GM23338 (cell line): Measurements from ENCODE around the gene TCP11L1. TPM values are rescaled to one million over a fixed set of nuclear protein-coding genes. Genes with fewer than 3 reads are reported as not detected.

Experiments used
- ATAC-seq: fragments of 200-7000 bp; cut with Tn5 transposase; 3 replicates; pipeline ENCODE4 v1.9.1; 2020
- DNase-seq: peaks from one replicate; pipeline ENCODE4 v3.0.0-alpha.2; 2015; ENCODE audit warnings: low spot score
- H2AFZ ChIP-seq: fragments of 200-600 bp; sonication (generic); 2 replicates; pipeline ENCODE4 v1.8.0; 2016; ENCODE audit warnings: antibody characterized with exemption, mild to moderate bottlenecking, moderate library complexity
- H3F3A ChIP-seq: fragments of 200-600 bp; sonication (generic); replicated peaks from 2 replicates; pipeline ENCODE4 v1.8.0; 2017; ENCODE audit warnings: antibody characterized with exemption, mixed run types, low read depth
- H3K27ac ChIP-seq: fragments of 200-600 bp; sonication (generic); 2 replicates; pipeline ENCODE4 v1.6.1; 2016; ENCODE audit warnings: low read depth
- H3K27me3 ChIP-seq: fragments of 200-600 bp; sonication (generic); 2 replicates; pipeline ENCODE4 v1.8.0; 2016; ENCODE audit warnings: mild to moderate bottlenecking, mixed run types, moderate library complexity; ENCODE audit not compliant: insufficient read depth
- H3K36me3 ChIP-seq: fragments of 200-600 bp; sonication (generic); 2 replicates; pipeline ENCODE4 v1.8.0; 2016; ENCODE audit warnings: mild to moderate bottlenecking; ENCODE audit not compliant: insufficient read depth
- H3K4me1 ChIP-seq: fragments of 200-600 bp; sonication (generic); 2 replicates; pipeline ENCODE4 v1.8.0; 2016; ENCODE audit warnings: mild to moderate bottlenecking, moderate library complexity; ENCODE audit not compliant: insufficient read depth
- H3K4me2 ChIP-seq: fragments of 200-600 bp; sonication (generic); 2 replicates; pipeline ENCODE4 v1.7.1; 2017; ENCODE audit warnings: mixed run types
- H3K4me3 ChIP-seq: fragments of 200-600 bp; sonication (generic); 2 replicates; pipeline ENCODE4 v1.6.1; 2016; ENCODE audit warnings: mixed run types
- H3K79me2 ChIP-seq: fragments of 200-600 bp; sonication (generic); replicated peaks from 2 replicates; pipeline ENCODE4 v1.8.0; 2017; ENCODE audit warnings: mild to moderate bottlenecking; ENCODE audit not compliant: insufficient read depth
- H3K9me2 ChIP-seq: fragments of 200-600 bp; sonication (generic); 2 replicates; pipeline ENCODE4 v1.8.0; 2017; ENCODE audit not compliant: insufficient read depth
- H4K20me1 ChIP-seq: fragments of 200-600 bp; sonication (generic); replicated peaks from 2 replicates; pipeline ENCODE4 v1.8.0; 2017; ENCODE audit warnings: mild to moderate bottlenecking; ENCODE audit not compliant: insufficient read depth
- H3K27ac Mint-ChIP-seq: 2 replicates; pipeline ENCODE4 v1.8.0; 2020; ENCODE audit warnings: inconsistent platforms, mild to moderate bottlenecking, moderate library complexity, mixed read lengths
- H3K27me3 Mint-ChIP-seq: 3 replicates; pipeline ENCODE4 v1.8.0; 2022; ENCODE audit warnings: low read depth, mild to moderate bottlenecking, moderate library complexity, mixed read lengths, inconsistent platforms; ENCODE audit not compliant: insufficient read depth, poor library complexity
- H3K36me3 Mint-ChIP-seq: 3 replicates; pipeline ENCODE4 v1.8.0; 2021; ENCODE audit warnings: low read depth, mild to moderate bottlenecking, inconsistent platforms, moderate library complexity, mixed read lengths
- H3K4me1 Mint-ChIP-seq: 3 replicates; pipeline ENCODE4 v1.8.0; 2020; ENCODE audit warnings: mild to moderate bottlenecking, inconsistent platforms, mixed read lengths
- H3K4me3 Mint-ChIP-seq: 3 replicates; pipeline ENCODE4 v1.8.0; 2021; ENCODE audit warnings: moderate library complexity, mild to moderate bottlenecking, inconsistent platforms, mixed read lengths
- H3K9me3 Mint-ChIP-seq: 3 replicates; pipeline ENCODE4 v1.8.0; 2020; ENCODE audit warnings: moderate library complexity, mild to moderate bottlenecking, inconsistent platforms, mixed read lengths
- CTCF ChIP-seq, 2 experiments: fragments of 200-600 bp in 1 of 2; sonication (generic) in 1 of 2; conservative IDR thresholded peaks; 2 replicates each; pipeline versions ENCODE4 v1.5.1 to v1.6.1; 2016 to 2017; ENCODE audit warnings: antibody characterized with exemption in 2 of 2, low read depth in 2 of 2, mild to moderate bottlenecking in 2 of 2, moderate library complexity in 1 of 2
- EZH2 ChIP-seq: fragments of 200-600 bp; sonication (generic); IDR thresholded peaks from one replicate; pipeline ENCODE4 v1.8.0; 2017; ENCODE audit warnings: antibody characterized with exemption, mild to moderate bottlenecking, low read depth; ENCODE audit not compliant: unreplicated experiment
- JUNB ChIP-seq: IDR thresholded peaks from one replicate; pipeline ENCODE4 v1.6.1; 2016; ENCODE audit warnings: antibody characterized with exemption; ENCODE audit not compliant: unreplicated experiment
- NANOG ChIP-seq: IDR thresholded peaks from 2 replicates; pipeline ENCODE4 v1.6.1; 2016; ENCODE audit warnings: antibody characterized with exemption, borderline replicate concordance
- STAT1 ChIP-seq: IDR thresholded peaks from one replicate; pipeline ENCODE4 v1.6.1; 2016; ENCODE audit warnings: antibody characterized with exemption; ENCODE audit not compliant: unreplicated experiment
- ZNF114 ChIP-seq: fragments of 250-450 bp; sonication (Bioruptor Pico); IDR thresholded peaks from 2 replicates; pipeline ENCODE4 v1.5.0; 2020; ENCODE audit warnings: mild to moderate bottlenecking, moderate library complexity
- ZNF331 ChIP-seq: fragments of 250-450 bp; sonication (Bioruptor Pico); IDR thresholded peaks from 2 replicates; pipeline ENCODE4 v1.5.0; 2020; ENCODE audit warnings: low read depth, mild to moderate bottlenecking, moderate library complexity
- polyA plus RNA-seq: library from polyadenylated mRNA; unstranded; fragments of >200 nt; fragmentation: Nextera tagmentation; extraction: Ambion mirVana; gene quantifications from 2 replicates; pipeline ENCODE4 v1.2.1, GENCODE V29; 2016
- total RNA-seq: library from RNA; depleted of rRNA; stranded (reverse); fragments of >200 nt; shearing (Covaris generic); gene quantifications from 2 replicates; pipeline ENCODE4 v1.2.3, GENCODE V29; 2014
- TF ChIP-seq, protein P1 (sequence below): fragments of 250-450 bp; sonication (Bioruptor Pico); IDR thresholded peaks from 2 replicates; pipeline ENCODE4 v1.5.0; 2020; ENCODE audit warnings: mild to moderate bottlenecking, moderate library complexity

The TCP11L1 gene
- total and polyA plus RNA-seq, 2 experiments from 2014 or later: 5.0 to 39.0 TPM

DNA sequence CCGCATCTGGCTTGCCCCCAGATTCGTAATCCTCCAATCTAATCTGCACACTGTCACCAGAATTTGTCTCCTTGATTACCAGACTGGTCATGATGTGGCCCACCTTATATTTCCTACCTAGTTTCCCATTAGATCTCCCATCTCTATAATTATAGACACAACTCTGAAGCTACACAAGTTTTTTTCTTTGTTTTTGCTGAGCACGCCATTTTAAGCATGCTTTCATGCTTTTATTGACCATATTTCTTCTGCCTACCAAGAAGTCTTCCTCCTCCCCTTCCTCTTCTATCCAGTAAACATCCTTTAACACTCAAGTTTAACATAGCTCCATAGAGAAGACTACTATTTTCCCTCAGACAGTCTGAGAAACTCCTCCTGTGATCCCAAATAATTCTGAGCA, 47.9 kb upstream of the TCP11L1 start (continued):
- no peak for TF ChIP-seq CTCF (conservative IDR thresholded peaks at IDR 0.05; ENCODE audit: low read depth in 2 of 2)

GRCh38 chr11:32991898-32992297, 47.5 kb upstream of the TCP11L1 start:
- Histone ChIP-seq H4K20me1 (no peaks in the 10 kb centered on the region), H3K9me2 (no peaks in the 10 kb centered on the region; the same call in 1 of the 2 replicates), H2AFZ (no peak overlapping the region), H3K27me3 (no peaks in the 10 kb centered on the region), H3K27ac (no peak overlapping the region), H3K4me3 (no peak overlapping the region), H3K4me1 (no peaks in the 10 kb centered on the region), H3K4me2 (no peak overlapping the region), H3F3A (no peaks in the 10 kb centered on the region), H3K79me2 (no peaks in the 10 kb centered on the region), H3K36me3 (no peaks in the 10 kb centered on the region)
- H3K27me3 Mint-ChIP-seq: peaks cover 3% of the 10 kb centered on the region
- no peaks in the 10 kb centered on the region for H3K4me1 Mint-ChIP-seq
- no peak overlapping the region for H3K27ac Mint-ChIP-seq
- TF ChIP-seq NANOG: no peak
- no peak for ATAC-seq
- H3K4me3 Mint-ChIP-seq: no peak overlapping the region
- no peak for DNase-seq
- peaks cover 3% of the 10 kb centered on the region; the same call in 1 of the 3 replicates for H3K36me3 Mint-ChIP-seq
- peaks cover 11% of the 10 kb centered on the region for H3K9me3 Mint-ChIP-seq

DNA sequence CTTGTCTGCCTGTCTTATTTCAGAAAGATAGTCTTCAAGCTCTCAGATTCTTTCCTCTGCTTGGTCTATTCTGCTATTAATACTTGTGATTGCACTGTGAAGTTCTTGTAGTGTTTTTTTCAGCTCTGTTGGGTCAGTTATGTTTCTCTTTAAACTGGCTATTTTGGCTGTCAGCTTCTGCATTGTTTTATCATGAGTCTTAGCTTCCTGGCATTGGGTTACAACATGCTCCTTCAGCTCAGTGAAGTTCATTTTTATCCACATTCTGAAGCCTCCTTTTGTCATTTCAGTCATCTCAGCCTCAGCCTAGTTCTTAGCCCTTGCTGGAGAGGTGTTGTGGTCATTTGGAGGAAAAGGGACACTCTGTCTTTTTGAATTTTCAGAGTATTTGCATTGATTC, 39.2 kb upstream of the TCP11L1 start:
- H3K4me1 Mint-ChIP-seq: peaks cover 6% of the 10 kb centered on the region; the same call in 2 of the 3 replicates
- H3K4me1 ChIP-seq: peaks cover 11% of the 10 kb centered on the region; the same call in 1 of the 2 replicates
- ATAC-seq: no peak
- no peak overlapping the region for H3K4me3 ChIP-seq
- H3K36me3 Mint-ChIP-seq: no peaks in the 10 kb centered on the region
- no peaks in the 10 kb centered on the region for H3K36me3 ChIP-seq
- H3K9me3 Mint-ChIP-seq: no peaks in the 10 kb centered on the region; the same call in 2 of the 3 replicates
- peaks cover 4% of the 10 kb centered on the region for H3K27me3 Mint-ChIP-seq
- no peak overlapping the region for H3K27ac ChIP-seq
- no peak overlapping the region for H3K4me2 ChIP-seq
- no peak for DNase-seq
- no peaks in the 10 kb centered on the region for H3F3A ChIP-seq
- no peaks in the 10 kb centered on the region for H3K27me3 ChIP-seq
- H3K27ac Mint-ChIP-seq: no peak overlapping the region
- no peaks in the 10 kb centered on the region for H3K79me2 ChIP-seq
- H4K20me1 ChIP-seq: no peaks in the 10 kb centered on the region
- no peak for TF ChIP-seq CTCF (conservative IDR thresholded peaks at IDR 0.05; ENCODE audit: low read depth in 2 of 2)
- no peak for TF ChIP-seq JUNB
- TF ChIP-seq EZH2: no peak
- no peak for TF ChIP-seq STAT1
- TF ChIP-seq, protein P1, sequence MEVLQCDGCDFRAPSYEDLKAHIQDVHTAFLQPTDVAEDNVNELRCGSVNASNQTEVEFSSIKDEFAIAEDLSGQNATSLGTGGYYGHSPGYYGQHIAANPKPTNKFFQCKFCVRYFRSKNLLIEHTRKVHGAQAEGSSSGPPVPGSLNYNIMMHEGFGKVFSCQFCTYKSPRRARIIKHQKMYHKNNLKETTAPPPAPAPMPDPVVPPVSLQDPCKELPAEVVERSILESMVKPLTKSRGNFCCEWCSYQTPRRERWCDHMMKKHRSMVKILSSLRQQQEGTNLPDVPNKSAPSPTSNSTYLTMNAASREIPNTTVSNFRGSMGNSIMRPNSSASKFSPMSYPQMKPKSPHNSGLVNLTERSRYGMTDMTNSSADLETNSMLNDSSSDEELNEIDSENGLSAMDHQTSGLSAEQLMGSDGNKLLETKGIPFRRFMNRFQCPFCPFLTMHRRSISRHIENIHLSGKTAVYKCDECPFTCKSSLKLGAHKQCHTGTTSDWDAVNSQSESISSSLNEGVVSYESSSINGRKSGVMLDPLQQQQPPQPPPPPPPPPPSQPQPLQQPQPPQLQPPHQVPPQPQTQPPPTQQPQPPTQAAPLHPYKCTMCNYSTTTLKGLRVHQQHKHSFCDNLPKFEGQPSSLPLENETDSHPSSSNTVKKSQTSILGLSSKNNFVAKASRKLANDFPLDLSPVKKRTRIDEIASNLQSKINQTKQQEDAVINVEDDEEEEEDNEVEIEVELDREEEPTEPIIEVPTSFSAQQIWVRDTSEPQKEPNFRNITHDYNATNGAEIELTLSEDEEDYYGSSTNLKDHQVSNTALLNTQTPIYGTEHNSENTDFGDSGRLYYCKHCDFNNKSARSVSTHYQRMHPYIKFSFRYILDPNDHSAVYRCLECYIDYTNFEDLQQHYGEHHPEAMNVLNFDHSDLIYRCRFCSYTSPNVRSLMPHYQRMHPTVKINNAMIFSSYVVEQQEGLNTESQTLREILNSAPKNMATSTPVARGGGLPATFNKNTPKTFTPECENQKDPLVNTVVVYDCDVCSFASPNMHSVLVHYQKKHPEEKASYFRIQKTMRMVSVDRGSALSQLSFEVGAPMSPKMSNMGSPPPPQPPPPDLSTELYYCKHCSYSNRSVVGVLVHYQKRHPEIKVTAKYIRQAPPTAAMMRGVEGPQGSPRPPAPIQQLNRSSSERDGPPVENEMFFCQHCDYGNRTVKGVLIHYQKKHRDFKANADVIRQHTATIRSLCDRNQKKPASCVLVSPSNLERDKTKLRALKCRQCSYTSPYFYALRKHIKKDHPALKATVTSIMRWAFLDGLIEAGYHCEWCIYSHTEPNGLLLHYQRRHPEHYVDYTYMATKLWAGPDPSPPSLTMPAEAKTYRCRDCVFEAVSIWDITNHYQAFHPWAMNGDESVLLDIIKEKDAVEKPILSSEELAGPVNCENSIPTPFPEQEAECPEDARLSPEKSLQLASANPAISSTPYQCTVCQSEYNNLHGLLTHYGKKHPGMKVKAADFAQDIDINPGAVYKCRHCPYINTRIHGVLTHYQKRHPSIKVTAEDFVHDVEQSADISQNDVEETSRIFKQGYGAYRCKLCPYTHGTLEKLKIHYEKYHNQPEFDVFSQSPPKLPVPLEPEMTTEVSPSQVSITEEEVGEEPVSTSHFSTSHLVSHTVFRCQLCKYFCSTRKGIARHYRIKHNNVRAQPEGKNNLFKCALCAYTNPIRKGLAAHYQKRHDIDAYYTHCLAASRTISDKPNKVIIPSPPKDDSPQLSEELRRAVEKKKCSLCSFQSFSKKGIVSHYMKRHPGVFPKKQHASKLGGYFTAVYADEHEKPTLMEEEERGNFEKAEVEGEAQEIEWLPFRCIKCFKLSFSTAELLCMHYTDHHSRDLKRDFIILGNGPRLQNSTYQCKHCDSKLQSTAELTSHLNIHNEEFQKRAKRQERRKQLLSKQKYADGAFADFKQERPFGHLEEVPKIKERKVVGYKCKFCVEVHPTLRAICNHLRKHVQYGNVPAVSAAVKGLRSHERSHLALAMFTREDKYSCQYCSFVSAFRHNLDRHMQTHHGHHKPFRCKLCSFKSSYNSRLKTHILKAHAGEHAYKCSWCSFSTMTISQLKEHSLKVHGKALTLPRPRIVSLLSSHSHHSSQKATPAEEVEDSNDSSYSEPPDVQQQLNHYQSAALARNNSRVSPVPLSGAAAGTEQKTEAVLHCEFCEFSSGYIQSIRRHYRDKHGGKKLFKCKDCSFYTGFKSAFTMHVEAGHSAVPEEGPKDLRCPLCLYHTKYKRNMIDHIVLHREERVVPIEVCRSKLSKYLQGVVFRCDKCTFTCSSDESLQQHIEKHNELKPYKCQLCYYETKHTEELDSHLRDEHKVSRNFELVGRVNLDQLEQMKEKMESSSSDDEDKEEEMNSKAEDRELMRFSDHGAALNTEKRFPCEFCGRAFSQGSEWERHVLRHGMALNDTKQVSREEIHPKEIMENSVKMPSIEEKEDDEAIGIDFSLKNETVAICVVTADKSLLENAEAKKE: no peak
- no peak for TF ChIP-seq ZNF331 (CRISPR knock-in tag)
- TF ChIP-seq ZNF114 (CRISPR knock-in tag): no peak
- TF ChIP-seq NANOG: no peak
- no peaks in the 10 kb centered on the region; the same call in 1 of the 2 replicates for H3K9me2 ChIP-seq
- no peak overlapping the region; the same call in 1 of the 2 replicates for H2AFZ ChIP-seq
- H3K4me3 Mint-ChIP-seq: no peak overlapping the region
